IMR-90 (cell line): ENCODE data around the gene UTP14C. TPM values are rescaled to one million over a fixed set of nuclear protein-coding genes. Genes with fewer than 3 reads are reported as not detected.

Experiments
- ATAC-seq: fragments of 200-7000 bp; cut with Tn5 transposase; 2 replicates; pipeline ENCODE4 v1.9.1; 2020; ENCODE audit warnings: low read depth, mild to moderate bottlenecking, moderate library complexity
- BruUV-seq: library from RNA; stranded (reverse); fragments of 400-500 nt; replicated peaks from 2 replicates; lab custom pipeline; 2021; lab: Mats Ljungman, UMichigan
- CTCF ChIA-PET: fragments of 300-600 bp; formaldehyde crosslinking; extraction: SDS; loops from one replicate; lab custom pipeline; 2021; ENCODE audit warnings: antibody characterized with exemption; lab: Yijun Ruan, JAX
- POLR2A ChIA-PET: fragments of 300-600 bp; sonication (Branson Sonifier 250); formaldehyde crosslinking; loops from one replicate; lab custom pipeline; 2022; ENCODE audit warnings: antibody characterized with exemption; ENCODE audit not compliant: unreplicated experiment; lab: Charles Lee
- DNase-seq: peaks from one replicate; pipeline ENCODE4 v3.0.0; 2013
- H2AFZ ChIP-seq: replicated peaks from 2 replicates; pipeline ENCODE3; 2013; ENCODE audit warnings: low read length, mild to moderate bottlenecking; ENCODE audit not compliant: poor library complexity
- H2AK5ac ChIP-seq: 2 replicates; pipeline ENCODE4 v1.6.1; 2013; ENCODE audit warnings: low read depth, low read length, inconsistent platforms
- H2AK9ac ChIP-seq: replicated peaks from 2 replicates; pipeline ENCODE3; 2013; ENCODE audit warnings: mild to moderate bottlenecking, low read depth, low read length, moderate library complexity; ENCODE audit not compliant: poor library complexity
- H2BK120ac ChIP-seq: 2 replicates; pipeline ENCODE4 v1.6.1; 2013; ENCODE audit warnings: low read depth, low read length, inconsistent platforms
- H2BK15ac ChIP-seq: 3 replicates; pipeline ENCODE4 v1.6.1; 2013; ENCODE audit warnings: low read depth, low read length, inconsistent platforms
- H2BK20ac ChIP-seq: 2 replicates; pipeline ENCODE4 v1.6.1; 2013; ENCODE audit warnings: low read depth, mild to moderate bottlenecking, inconsistent platforms, low read length, moderate library complexity
- H2BK5ac ChIP-seq: 2 replicates; pipeline ENCODE4 v1.6.1; 2013; ENCODE audit warnings: mild to moderate bottlenecking, low read depth, low read length, inconsistent platforms; ENCODE audit not compliant: poor library complexity, severe bottlenecking
- H3K14ac ChIP-seq: replicated peaks from 2 replicates; pipeline ENCODE4 v1.6.1; 2013; ENCODE audit warnings: low read depth, low read length, inconsistent platforms
- H3K18ac ChIP-seq: 2 replicates; pipeline ENCODE4 v1.6.1; 2013; ENCODE audit warnings: low read depth, low read length, control low read depth
- H3K23ac ChIP-seq: 2 replicates; pipeline ENCODE4 v1.6.1; 2013; ENCODE audit warnings: low read depth, low read length, inconsistent platforms
- H3K27ac ChIP-seq: 2 replicates; pipeline ENCODE4 v1.5.1; 2013; ENCODE audit warnings: mild to moderate bottlenecking, control low read depth, low read length; ENCODE audit not compliant: insufficient read depth
- H3K27me3 ChIP-seq: 2 replicates; pipeline ENCODE4 v1.6.1; 2013; ENCODE audit warnings: low read length; ENCODE audit not compliant: control insufficient read depth, insufficient read depth
- H3K36me3 ChIP-seq: 2 replicates; pipeline ENCODE4 v1.6.1; 2013; ENCODE audit warnings: low read length, mixed read lengths; ENCODE audit not compliant: control insufficient read depth, insufficient read depth
- H3K4ac ChIP-seq: 2 replicates; pipeline ENCODE4 v1.6.1; 2013; ENCODE audit warnings: low read depth, low read length, inconsistent platforms
- H3K4me1 ChIP-seq: 2 replicates; pipeline ENCODE4 v1.6.1; 2013; ENCODE audit warnings: low read length, mixed read lengths; ENCODE audit not compliant: control insufficient read depth, insufficient read depth
- H3K4me2 ChIP-seq: 2 replicates; pipeline ENCODE4 v1.6.1; 2013; ENCODE audit warnings: low read depth, mild to moderate bottlenecking, control low read depth, low read length, moderate library complexity
- H3K4me3 ChIP-seq: 2 replicates; pipeline ENCODE4 v1.5.1; 2013; ENCODE audit warnings: low read depth, mild to moderate bottlenecking, control low read depth, low read length, moderate library complexity; ENCODE audit not compliant: insufficient read depth
- H3K56ac ChIP-seq: 2 replicates; pipeline ENCODE4 v1.6.1; 2013; ENCODE audit warnings: low read length, inconsistent platforms; ENCODE audit not compliant: insufficient read depth; ENCODE audit errors: extremely low read depth
- H3K79me1 ChIP-seq, 2 experiments: 2 replicates each; pipeline ENCODE4 v1.6.1; 2013; ENCODE audit warnings: low read length in 2 of 2, inconsistent platforms in 1 of 2, low read depth in 1 of 2
- H3K9ac ChIP-seq: 2 replicates; pipeline ENCODE4 v1.6.1; 2013; ENCODE audit warnings: low read depth, low read length, control low read depth
- H3K9me1 ChIP-seq: 2 replicates; pipeline ENCODE4 v1.6.1; 2013; ENCODE audit warnings: low read length, inconsistent platforms; ENCODE audit not compliant: insufficient read depth
- H3K9me3 ChIP-seq: 2 replicates; pipeline ENCODE4 v1.6.1; 2013; ENCODE audit warnings: low read length; ENCODE audit not compliant: control insufficient read depth, insufficient read depth
- H4K20me1 ChIP-seq: 2 replicates; pipeline ENCODE4 v1.6.1; 2013; ENCODE audit warnings: low read length, inconsistent platforms; ENCODE audit not compliant: insufficient read depth
- H4K5ac ChIP-seq: 2 replicates; pipeline ENCODE4 v1.6.1; 2013; ENCODE audit warnings: mild to moderate bottlenecking, low read depth, low read length, control low read depth
- H4K8ac ChIP-seq, 2 experiments: 2 replicates each; pipeline ENCODE4 v1.6.1; 2013; ENCODE audit warnings: low read depth in 2 of 2, low read length in 2 of 2, control low read depth in 1 of 2, inconsistent platforms in 1 of 2
- H4K91ac ChIP-seq: 2 replicates; pipeline ENCODE4 v1.6.1; 2013; ENCODE audit warnings: low read depth, low read length, inconsistent platforms; ENCODE audit not compliant: insufficient read depth
- CEBPB ChIP-seq: IDR thresholded peaks from 2 replicates; pipeline ENCODE4 v1.6.1; 2012; ENCODE audit warnings: low read depth, low read length, improper control_type of control experiment
- CHD1 ChIP-seq: IDR thresholded peaks from 2 replicates; pipeline ENCODE4 v1.6.1; 2012; ENCODE audit warnings: low read depth, low read length, improper control_type of control experiment
- FOS ChIP-seq: fragments of 150-350 bp; IDR thresholded peaks from 2 replicates; pipeline ENCODE4 v1.6.1; 2016; ENCODE audit warnings: low read depth, low read length
- MAZ ChIP-seq: IDR thresholded peaks from 2 replicates; pipeline ENCODE4 v1.6.1; 2012; ENCODE audit warnings: low read depth, mild to moderate bottlenecking, low read length, improper control_type of control experiment, moderate library complexity, borderline replicate concordance
- NFE2L2 ChIP-seq: fragments of 150-350 bp; IDR thresholded peaks from 2 replicates; pipeline ENCODE4 v1.6.1; 2016; ENCODE audit warnings: low read depth, mild to moderate bottlenecking, low read length
- RAD21 ChIP-seq: IDR thresholded peaks from 2 replicates; pipeline ENCODE4 v1.6.1; 2012; ENCODE audit warnings: low read length, improper control_type of control experiment
- RCOR1 ChIP-seq: IDR thresholded peaks from 2 replicates; pipeline ENCODE4 v1.6.1; 2012; ENCODE audit warnings: mild to moderate bottlenecking, low read length, improper control_type of control experiment; ENCODE audit not compliant: insufficient replicate concordance
- RFX5 ChIP-seq: IDR thresholded peaks from 2 replicates; pipeline ENCODE4 v1.8.0; 2012; ENCODE audit warnings: low read depth, mild to moderate bottlenecking, low read length, moderate library complexity
- WGBS, 2 experiments: methylation state at CpG; one replicate each; pipeline versions ENCODE4 v1.1.5 to v1.1.7; 2013; ENCODE audit warnings: missing lambda C conversion rate in 2 of 2; ENCODE audit not compliant: insufficient read length in 1 of 2; ENCODE audit errors: extremely low coverage in 2 of 2; 5-methylcytosine and 5-hydroxymethylcytosine counted together
- dilution Hi-C: fragments of 300-500 bp; cut with HindIII; formaldehyde crosslinking; loops from one replicate; pipeline ENCODE4 v1.14.3; 2018; ENCODE audit warnings: low sequenced_read_pairs; ENCODE audit not compliant: unreplicated experiment
- in situ Hi-C: fragments of 300-500 bp; cut with MboI; formaldehyde crosslinking; loops from 3 replicates; pipeline ENCODE4 v1.14.3; 2019; ENCODE audit warnings: low sequenced_read_pairs, inconsistent platforms, mixed read lengths
- intact Hi-C: fragments of 100-400 bp; cut with micrococcal nuclease; formaldehyde crosslinking; loops from 2 replicates; pipeline ENCODE4 v1.10.0; 2022
- polyA plus RNA-seq, 3 experiments: library from polyadenylated mRNA; depleted of rRNA; stranded (reverse); fragments of >200 nt; gene quantifications; 2 replicates each; pipeline ENCODE4 v1.2.3, GENCODE V29; 2012; ENCODE audit warnings: low replicate concordance in 1 of 3
- total RNA-seq: library from RNA; depleted of rRNA; stranded (reverse); fragments of >200 nt; gene quantifications from 2 replicates; pipeline ENCODE4 v1.2.3, GENCODE V29; 2012
- TF ChIP-seq, protein P1 (sequence below): fragments of 150-350 bp; IDR thresholded peaks from 2 replicates; pipeline ENCODE4 v1.6.1; 2016; ENCODE audit warnings: low read depth, mild to moderate bottlenecking, low read length, moderate library complexity, borderline replicate concordance

UTP14C gene
- total and polyA plus RNA-seq, 2 of the 4 experiments (the other 2 are of a cell fraction), result 8.2 to 12.5 TPM

- Histone ChIP-seq H2AK9ac (no peak overlapping the region), H4K91ac (no peak overlapping the region), H3K36me3 (peaks cover 15% of the 10 kb centered on the region), H3K9me3 (no peaks in the 10 kb centered on the region), H3K9me1 (no peaks in the 10 kb centered on the region), H3K56ac (no peak overlapping the region), H3K27ac (no peak overlapping the region), H2BK120ac (no peak overlapping the region), H3K4me3 (no peak overlapping the region), H3K23ac (no peak overlapping the region), H3K4ac (no peak overlapping the region), H3K14ac (no peak overlapping the region), H3K27me3 (no peaks in the 10 kb centered on the region), H2AFZ (no peak overlapping the region), H3K4me1 (no peaks in the 10 kb centered on the region), H2BK5ac (no peak overlapping the region), H4K20me1 (no peaks in the 10 kb centered on the region; the same call in 1 of the 2 replicates), H3K79me1 (peaks cover 12 to 18% of the 10 kb centered on the region in 2 experiments), H2BK20ac (no peak overlapping the region), H2AK5ac (no peak overlapping the region), H2BK15ac (no peak overlapping the region), H3K9ac (no peak overlapping the region), H3K4me2 (no peak overlapping the region), H4K8ac (no peak overlapping the region), H3K18ac (no peak overlapping the region), H4K5ac (no peak overlapping the region)
- dilution Hi-C loops, result no loop called here
- ATAC-seq, result no peak
- 100% methylated on average over 1 of the region's 3 CpGs; no CpG with 5 or more reads in 1 of the 2 experiments for WGBS, 2 experiments
- TF ChIP-seq NFE2L2 (no peak), CEBPB (no peak), CHD1 (no peak), RCOR1 (no peak), RAD21 (no peak), FOS (no peak), MAZ (no peak), RFX5 (no peak)
- TF ChIP-seq, protein P1, sequence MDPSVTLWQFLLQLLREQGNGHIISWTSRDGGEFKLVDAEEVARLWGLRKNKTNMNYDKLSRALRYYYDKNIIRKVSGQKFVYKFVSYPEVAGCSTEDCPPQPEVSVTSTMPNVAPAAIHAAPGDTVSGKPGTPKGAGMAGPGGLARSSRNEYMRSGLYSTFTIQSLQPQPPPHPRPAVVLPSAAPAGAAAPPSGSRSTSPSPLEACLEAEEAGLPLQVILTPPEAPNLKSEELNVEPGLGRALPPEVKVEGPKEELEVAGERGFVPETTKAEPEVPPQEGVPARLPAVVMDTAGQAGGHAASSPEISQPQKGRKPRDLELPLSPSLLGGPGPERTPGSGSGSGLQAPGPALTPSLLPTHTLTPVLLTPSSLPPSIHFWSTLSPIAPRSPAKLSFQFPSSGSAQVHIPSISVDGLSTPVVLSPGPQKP, result no peak
- ChIA-PET POLR2A (no interaction called here), CTCF (no interaction called here)
- no TSS peak for BruUV-seq
- no peak for DNase-seq
- intact Hi-C loops, result no loop called here
- in situ Hi-C loops, result loop anchor here (25.0 kb wide), 1 partner anchor 442 kb away; the partner anchor contains the start of genes CKAP2 and VPS36
These were observed 4.3 kb upstream of the UTP14C start for GRCh38 chr13:52020191-52020590.
